ENCODE results near the gene ACSM3. TPM values are rescaled to one million over a fixed set of nuclear protein-coding genes. Genes with fewer than 3 reads are reported as not detected.

The ACSM3 gene
- total and polyA plus RNA-seq, 2 donors (not counting 3 experiments of a cell fraction or from before 2014, with no cell fraction given) = 23.7 to 37.3 TPM

DNA sequence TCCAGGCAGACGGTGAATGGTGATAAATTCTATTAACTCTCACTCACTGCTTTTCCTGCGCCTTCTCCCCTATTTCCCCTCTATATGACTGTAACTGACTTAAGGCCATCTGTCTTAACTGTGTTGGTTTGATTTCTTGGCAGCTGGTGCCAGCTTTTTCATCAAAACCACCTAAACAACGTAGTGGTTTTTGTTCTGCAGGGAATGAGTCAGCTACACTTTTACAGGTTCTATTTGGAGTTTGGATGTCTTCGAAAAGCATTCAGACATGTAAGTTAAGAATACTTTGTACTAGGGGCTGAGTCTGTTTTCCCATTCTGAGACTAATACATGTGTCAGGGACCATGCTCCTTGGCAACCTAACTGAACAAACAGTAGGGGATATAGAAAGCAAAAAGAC is 51.0 kb downstream of the ACSM3 start:
- FAIRE-seq (peak; percentile 71), DNase-seq (ENCODE audit: low read depth, low spot score) (peak; percentile 97)
- no TSS peak for BruUV-seq (replicated peaks)
- Histone ChIP-seq H4K20me1 (replicated peaks; ENCODE audit: control insufficient read depth, extremely low read depth, insufficient read depth, low read length) (no peaks in the 10 kb centered on the region), H3K36me3 (ENCODE audit: control insufficient read depth in 2 of 2, extremely low read depth in 1 of 2, insufficient read depth in 2 of 2, low read length in 2 of 2) (peaks cover 0 to 2% of the 10 kb centered on the region in 2 experiments), H3K27me3 (ENCODE audit: control insufficient read depth in 2 of 2, insufficient read depth in 2 of 2, low read length in 2 of 2) (no peaks in the 10 kb centered on the region), H3K4me2 (ENCODE audit: insufficient read depth, low read length) (no peak overlapping the region), H3K9ac (replicated peaks; ENCODE audit: extremely low read depth, insufficient read depth, low read length) (peak overlapping the region; percentile 40), H3K4me3 (replicated peaks in 1 of 3; ENCODE audit: insufficient read depth in 1 of 3, low read depth in 1 of 3, low read length in 3 of 3) (no peak overlapping the region), H3K27ac (ENCODE audit: insufficient read depth, low read depth, low read length) (peak overlapping the region; percentile 44), H3K9me3 (replicated peaks; ENCODE audit: control insufficient read depth, insufficient read depth, low read length) (no peaks in the 10 kb centered on the region), H2AFZ (ENCODE audit: low read depth, low read length) (peak overlapping the region; percentile 15), H3K9me1 (replicated peaks; ENCODE audit: control insufficient read depth, extremely low read depth, insufficient read depth, low read length) (no peaks in the 10 kb centered on the region), H3K4me1 (ENCODE audit: control insufficient read depth, extremely low read depth, insufficient read depth, low read length) (peaks cover 11% of the 10 kb centered on the region), H3K79me2 (ENCODE audit: control insufficient read depth, insufficient read depth, low read length) (no peaks in the 10 kb centered on the region)
- ChIA-PET POLR2A (no interaction called here), CTCF (interaction anchor here (0.9 to 2.3 kb wide), 7 partner anchors 8 to 53 kb away, joined by 3 to 10 read pairs (median 3); partner anchors contain the start of genes ERI2 and REXO5)
- TF ChIP-seq GATA2 (IDR thresholded peaks at IDR 0.05; ENCODE audit: insufficient read depth, insufficient read length, low read depth, low read length) (no peak), EZH2 (IDR thresholded peaks at IDR 0.05; ENCODE audit: borderline replicate concordance, low read depth, low read length, severe bottlenecking) (no peak), CTCF (IDR thresholded peaks at IDR 0.05; ENCODE audit: extremely low read depth in 1 of 2, insufficient read depth in 1 of 2, low read depth in 1 of 2, low read length in 2 of 2) (no peak), POLR2AphosphoS5 (IDR thresholded peaks at IDR 0.05; ENCODE audit: insufficient read depth, low read depth, low read length) (no peak), MYC (IDR thresholded peaks at IDR 0.05; ENCODE audit: low read depth, low read length) (no peak), POLR2A (IDR thresholded peaks at IDR 0.05; ENCODE audit: low read depth, low read length) (no peak), JUN (IDR thresholded peaks at IDR 0.05; ENCODE audit: borderline replicate concordance, insufficient read depth, insufficient read length, low read depth) (no peak), FOS (IDR thresholded peaks at IDR 0.05; ENCODE audit: borderline replicate concordance, insufficient read depth, low read length) (no peak), MAX (IDR thresholded peaks at IDR 0.05; ENCODE audit: insufficient read depth, insufficient read length) (no peak)
- intact Hi-C loops (cut with micrococcal nuclease) (no loop called here), dilution Hi-C loops (cut with MboI; ENCODE audit: extremely low pct_ligation_motif_present, low sequenced_read_pairs) (no loop called here)

All from endothelial cell of umbilical vein (primary cell).